GM19023 (cell line): ENCODE results near the gene RAB6B.

Experiments
- ATAC-seq: cut with Tn5 transposase; IDR thresholded peaks from one replicate; pipeline ENCODE4 v1.9.1; 2021; ENCODE audit warnings: mild to moderate bottlenecking, moderate library complexity; ENCODE audit not compliant: unreplicated experiment

RAB6B gene

GRCh38 chr3:133777807-133778568 lies 117.7 kb downstream of the RAB6B start:
- no peak for ATAC-seq

GRCh38 chr3:133776794-133777438 lies 118.8 kb downstream of the RAB6B start:
- no peak for ATAC-seq

- no peak for ATAC-seq
Measured at GRCh38 chr3:133775835-133776234, 119.8 kb downstream of the RAB6B start.

- no peak for ATAC-seq
Measured at GRCh38 chr3:133775309-133775708, 120.4 kb downstream of the RAB6B start.
